ENCODE measurements around the gene ANKRD55. TPM values are rescaled to one million over a fixed set of nuclear protein-coding genes. Genes with fewer than 3 reads are reported as not detected.
"Not testable (repeated sequence)": the region's sequence is repeated elsewhere in the genome, so short reads cannot be mapped to it uniquely, and the experiment has no call there.

ANKRD55 gene
- total RNA-seq, 6 donors from 2014 or later, result 0.23 to 1.7 (median 0.98) TPM; not detected in 1

DNA sequence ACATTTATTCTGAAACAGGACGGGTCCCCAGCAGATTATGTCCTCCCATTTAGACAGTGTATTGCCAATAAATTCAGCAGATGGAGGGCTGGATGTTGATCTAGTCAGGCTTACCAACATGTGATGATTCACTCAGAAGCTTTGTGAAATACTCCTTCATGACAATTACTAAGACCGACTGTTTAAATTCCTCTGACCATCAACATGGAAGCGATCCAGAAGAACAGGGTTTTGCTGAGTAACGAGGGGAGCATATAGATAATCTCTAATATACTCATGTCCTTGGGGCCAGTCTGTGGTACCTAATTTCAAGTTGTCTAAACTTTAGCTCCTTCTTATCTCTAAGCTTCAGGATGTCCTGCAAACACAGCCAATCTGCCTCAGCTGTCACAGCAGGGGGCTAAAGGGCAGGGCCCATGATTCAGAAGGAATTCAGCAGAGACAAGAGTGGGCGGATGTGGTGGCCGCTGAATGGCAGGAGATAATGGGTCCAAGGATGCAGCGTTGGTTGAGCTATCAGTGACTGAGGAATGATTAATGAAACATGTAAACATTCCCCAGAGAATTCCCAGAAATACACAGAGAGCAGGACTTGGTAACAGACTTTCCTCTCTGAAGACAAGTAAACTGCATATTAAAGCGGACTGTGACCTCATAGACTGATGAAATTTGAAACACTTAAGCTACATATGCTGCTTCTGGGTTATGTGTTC lies 109.4 kb downstream of the ANKRD55 start:
- ATAC-seq (ENCODE audit: low FRiP score in 2 of 2) (peak; percentile 81 to 91), DNase-seq (peak in 1 of 2 donors; percentile 57)
- H3K27ac ChIP-seq, result peak overlapping the region in 3 of 4 donors; percentile 67 to 70 (median 69)
- no peaks in the 10 kb centered on the region for H3K27me3 ChIP-seq
- no peaks in the 10 kb centered on the region for H3K9me3 ChIP-seq
- H3K4me3 ChIP-seq, result no peak overlapping the region
- no peaks in the 10 kb centered on the region for H3K36me3 ChIP-seq
- 43 to 44% methylated on average over 8 of the region's 8 CpGs for WGBS, 2 donors
- H3K4me1 ChIP-seq, result peaks cover 18 to 34% (median 19%) of the 10 kb centered on the region in 4 donors
- TF ChIP-seq, protein P1, sequence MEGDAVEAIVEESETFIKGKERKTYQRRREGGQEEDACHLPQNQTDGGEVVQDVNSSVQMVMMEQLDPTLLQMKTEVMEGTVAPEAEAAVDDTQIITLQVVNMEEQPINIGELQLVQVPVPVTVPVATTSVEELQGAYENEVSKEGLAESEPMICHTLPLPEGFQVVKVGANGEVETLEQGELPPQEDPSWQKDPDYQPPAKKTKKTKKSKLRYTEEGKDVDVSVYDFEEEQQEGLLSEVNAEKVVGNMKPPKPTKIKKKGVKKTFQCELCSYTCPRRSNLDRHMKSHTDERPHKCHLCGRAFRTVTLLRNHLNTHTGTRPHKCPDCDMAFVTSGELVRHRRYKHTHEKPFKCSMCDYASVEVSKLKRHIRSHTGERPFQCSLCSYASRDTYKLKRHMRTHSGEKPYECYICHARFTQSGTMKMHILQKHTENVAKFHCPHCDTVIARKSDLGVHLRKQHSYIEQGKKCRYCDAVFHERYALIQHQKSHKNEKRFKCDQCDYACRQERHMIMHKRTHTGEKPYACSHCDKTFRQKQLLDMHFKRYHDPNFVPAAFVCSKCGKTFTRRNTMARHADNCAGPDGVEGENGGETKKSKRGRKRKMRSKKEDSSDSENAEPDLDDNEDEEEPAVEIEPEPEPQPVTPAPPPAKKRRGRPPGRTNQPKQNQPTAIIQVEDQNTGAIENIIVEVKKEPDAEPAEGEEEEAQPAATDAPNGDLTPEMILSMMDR (IDR thresholded peaks at IDR 0.05), result no peak
- peak; percentile 91 to 94 for TF ChIP-seq POLR2AphosphoS5 (IDR thresholded peaks at IDR 0.05)
- TF ChIP-seq EP300 (IDR thresholded peaks at IDR 0.05), result peak in 2 of 4 donors; percentile 68 to 80
- no peak for TF ChIP-seq POLR2A (IDR thresholded peaks at IDR 0.05)

DNA sequence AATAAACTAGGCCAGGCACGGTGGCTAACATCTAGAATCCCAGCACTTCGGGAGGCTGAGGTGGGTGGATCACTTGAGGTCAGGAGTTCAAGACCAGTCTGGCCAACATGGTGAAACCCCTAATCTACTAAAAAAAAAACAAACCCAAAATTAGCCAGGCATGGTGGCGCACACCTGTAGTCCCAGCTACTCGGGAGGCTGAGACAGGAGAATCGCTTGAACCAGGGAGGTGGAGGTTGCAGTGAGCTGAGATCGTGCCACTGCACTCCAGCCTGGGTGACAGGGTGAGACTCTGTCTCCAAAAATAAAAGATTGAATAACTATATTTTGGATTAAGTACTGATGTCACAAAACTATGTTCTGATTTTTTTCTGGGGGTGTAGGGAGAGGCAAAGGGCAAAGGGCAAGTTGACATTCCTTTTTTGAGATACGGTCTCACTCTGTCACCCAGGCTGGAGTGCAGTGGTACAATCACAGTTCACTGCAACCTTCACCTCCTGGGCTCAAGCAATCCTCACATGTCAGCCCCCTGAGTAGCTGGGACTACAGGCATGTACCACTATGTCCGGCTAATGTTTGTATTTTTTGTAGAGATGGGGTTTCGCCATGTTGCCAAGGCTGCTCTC lies 110.7 kb downstream of the ANKRD55 start:
- not testable (repeated sequence) for H3K36me3 ChIP-seq; H3K9me3 ChIP-seq; DNase-seq; ATAC-seq (ENCODE audit: low FRiP score in 2 of 2); H3K27me3 ChIP-seq; H3K4me3 ChIP-seq
- 91 to 93% methylated on average over 7 to 9 of the region's 9 CpGs for WGBS, 2 donors
- Histone ChIP-seq H3K4me1 (peaks cover 11 to 24% (median 18%) of the 10 kb centered on the region in 4 donors), H3K27ac (peak overlapping the region in 3 of 4 donors; percentile 67 to 70 (median 69))

DNA sequence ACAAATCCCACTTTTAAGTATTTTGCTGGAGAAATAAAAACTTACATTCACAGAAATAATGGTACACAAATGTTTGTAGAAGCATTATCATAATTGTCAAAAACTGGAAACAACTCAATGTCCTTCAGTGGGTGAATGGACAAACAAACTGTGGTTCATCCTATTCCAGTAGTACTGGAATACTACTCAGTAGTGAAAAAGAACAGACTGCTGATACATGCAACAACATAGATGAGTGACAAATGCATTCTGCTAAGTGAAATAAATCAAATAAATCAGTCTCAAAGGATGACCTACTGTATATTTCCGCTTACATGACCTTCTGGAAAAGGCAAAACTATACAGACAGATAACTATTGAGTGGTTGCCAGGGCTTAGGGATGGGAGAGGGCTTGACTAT lies 114.1 kb downstream of the ANKRD55 start:
- H3K27ac ChIP-seq, result no peak overlapping the region
- TF ChIP-seq, protein P1 (IDR thresholded peaks at IDR 0.05), result no peak
- no peak for TF ChIP-seq POLR2A (IDR thresholded peaks at IDR 0.05)
- TF ChIP-seq POLR2AphosphoS5 (IDR thresholded peaks at IDR 0.05), result no peak
- no peak for TF ChIP-seq EP300 (IDR thresholded peaks at IDR 0.05)
- no peaks in the 10 kb centered on the region for H3K9me3 ChIP-seq
- 100% methylated on average over 1 of the region's 1 CpG for WGBS, 2 donors
- DNase-seq (no peak), ATAC-seq (ENCODE audit: low FRiP score in 2 of 2) (no peak)
- H3K4me3 ChIP-seq, result no peak overlapping the region
- H3K27me3 ChIP-seq, result no peaks in the 10 kb centered on the region
- H3K4me1 ChIP-seq, result peaks cover 8 to 15% (median 13%) of the 10 kb centered on the region in 4 donors
- no peaks in the 10 kb centered on the region for H3K36me3 ChIP-seq

DNA sequence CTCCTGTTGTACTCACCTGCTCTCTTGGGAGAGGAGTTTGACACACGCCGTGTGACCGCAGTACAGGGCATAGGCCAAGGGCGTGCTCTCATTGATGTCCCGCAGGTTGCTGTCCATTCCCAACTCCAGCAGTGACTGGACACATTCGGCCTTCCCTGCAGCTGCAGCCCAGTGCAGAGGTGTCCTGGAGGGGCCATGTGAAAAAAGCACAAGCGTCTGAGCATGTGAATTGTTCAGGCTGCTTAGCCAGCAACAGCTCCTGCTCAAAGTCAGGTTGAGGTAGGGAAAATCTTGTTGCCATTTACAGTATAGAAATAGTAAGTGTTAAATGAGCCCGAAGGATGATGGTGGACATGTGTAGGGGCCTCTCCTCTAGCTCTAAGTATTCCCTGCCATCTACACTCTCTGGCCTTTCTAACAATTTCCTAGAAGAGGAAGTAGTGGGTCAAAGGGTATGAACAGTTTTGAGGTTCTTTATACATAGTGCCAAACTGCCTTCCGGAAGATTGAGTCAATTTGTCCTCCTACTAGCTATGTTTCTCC lies 116.5 kb downstream of the ANKRD55 start:
- Histone ChIP-seq H3K27me3 (no peaks in the 10 kb centered on the region), H3K9me3 (no peaks in the 10 kb centered on the region), H3K4me1 (peaks cover 0 to 5% (median 2%) of the 10 kb centered on the region in 4 donors), H3K36me3 (no peaks in the 10 kb centered on the region), H3K27ac (no peak overlapping the region), H3K4me3 (no peak overlapping the region)
- DNase-seq (no peak), ATAC-seq (ENCODE audit: low FRiP score in 2 of 2) (peak in 1 of 2 donors; percentile 43)
- TF ChIP-seq, protein P1 (IDR thresholded peaks at IDR 0.05), result no peak
- TF ChIP-seq POLR2AphosphoS5 (IDR thresholded peaks at IDR 0.05) (no peak), EP300 (IDR thresholded peaks at IDR 0.05) (no peak), POLR2A (IDR thresholded peaks at IDR 0.05) (no peak)
- WGBS, 2 donors, result 87 to 88% methylated on average over 9 of the region's 9 CpGs

DNA sequence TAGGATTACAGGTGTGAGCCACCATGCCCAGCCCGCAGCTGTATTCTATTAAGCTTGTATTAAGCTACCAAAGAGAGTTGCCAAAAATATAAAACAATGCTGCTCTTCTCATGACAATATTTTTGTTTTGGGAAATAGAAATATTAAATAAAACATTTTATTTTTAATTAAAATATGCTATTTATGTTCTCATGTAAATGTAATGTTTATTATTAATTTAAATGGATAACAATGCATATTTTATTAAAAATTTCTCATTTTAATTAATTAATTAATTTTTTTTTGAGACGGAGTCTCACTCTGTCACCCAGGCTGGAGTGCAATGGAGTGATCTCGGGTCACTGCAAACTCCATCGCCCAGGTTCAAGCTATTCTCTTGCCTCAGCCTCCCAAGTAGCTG lies 117.5 kb downstream of the ANKRD55 start:
- Histone ChIP-seq H3K4me1 (peaks cover 0 to 5% (median 2%) of the 10 kb centered on the region in 4 donors), H3K27ac (no peak overlapping the region), H3K9me3 (no peaks in the 10 kb centered on the region), H3K36me3 (no peaks in the 10 kb centered on the region), H3K27me3 (no peaks in the 10 kb centered on the region), H3K4me3 (no peak overlapping the region)
- TF ChIP-seq EP300 (IDR thresholded peaks at IDR 0.05), result no peak
- TF ChIP-seq POLR2AphosphoS5 (IDR thresholded peaks at IDR 0.05), result no peak
- TF ChIP-seq, protein P1 (IDR thresholded peaks at IDR 0.05), result no peak
- TF ChIP-seq POLR2A (IDR thresholded peaks at IDR 0.05), result no peak
- WGBS, 2 donors, result 93 to 94% methylated on average over 4 of the region's 4 CpGs
- DNase-seq (no peak), ATAC-seq (ENCODE audit: low FRiP score in 2 of 2) (no peak)
